HepG2 (cell line): Measurements from ENCODE around the gene CHID1. TPM values are rescaled to one million over a fixed set of nuclear protein-coding genes. Genes with fewer than 3 reads are reported as not detected.

ENCODE experiments used
- ATF1 ChIP-seq: IDR thresholded peaks from 2 replicates; pipeline ENCODE4 v1.6.1; 2016; ENCODE audit warnings: mild to moderate bottlenecking, control low read depth
- CBFB ChIP-seq: sonication (generic); formaldehyde crosslinking; IDR thresholded peaks from 2 replicates; pipeline ENCODE4 v1.4.0; 2020; ENCODE audit warnings: missing genetic modification reagents
- ERF ChIP-seq: IDR thresholded peaks from 2 replicates; pipeline ENCODE4 v1.6.1; 2018; ENCODE audit warnings: missing biosample characterization, missing genetic modification reagents
- JUNB ChIP-seq: sonication (generic); formaldehyde crosslinking; IDR thresholded peaks from 2 replicates; pipeline ENCODE4 v1.8.0; 2022; ENCODE audit warnings: missing genetic modification reagents, mild to moderate bottlenecking, borderline replicate concordance
- KDM6A ChIP-seq: IDR thresholded peaks from 2 replicates; pipeline ENCODE4 v1.6.1; 2016; ENCODE audit warnings: low read depth
- KMT2A ChIP-seq: sonication (generic); formaldehyde crosslinking; IDR thresholded peaks from 2 replicates; pipeline ENCODE4 v1.4.0; 2020; ENCODE audit warnings: missing genetic modification reagents
- NFAT5 ChIP-seq: sonication (generic); formaldehyde crosslinking; IDR thresholded peaks from 2 replicates; pipeline ENCODE4 v1.4.0; 2020; ENCODE audit warnings: missing genetic modification reagents
- PLRG1 ChIP-seq: fragments of 450-650 bp; conservative IDR thresholded peaks from 2 replicates; pipeline ENCODE4 v1.6.1; 2016
- RFX1 ChIP-seq: fragments of 450-650 bp; IDR thresholded peaks from 2 replicates; pipeline ENCODE4 v1.6.1; 2017
- SMAD1 ChIP-seq: sonication (generic); formaldehyde crosslinking; IDR thresholded peaks from 2 replicates; pipeline ENCODE4 v1.4.0; 2020; ENCODE audit warnings: missing genetic modification reagents, low read depth, mild to moderate bottlenecking, borderline replicate concordance
- SRY ChIP-seq: sonication (generic); formaldehyde crosslinking; IDR thresholded peaks from 2 replicates; pipeline ENCODE4 v1.8.0; 2022; ENCODE audit warnings: mild to moderate bottlenecking, missing genetic modification reagents
- TEF ChIP-seq: sonication (generic); formaldehyde crosslinking; IDR thresholded peaks from 2 replicates; pipeline ENCODE4 v1.5.0; 2020; ENCODE audit warnings: missing genetic modification reagents
- TSC22D2 ChIP-seq: sonication (generic); formaldehyde crosslinking; IDR thresholded peaks from 2 replicates; pipeline ENCODE4 v1.5.1; 2020; ENCODE audit warnings: missing genetic modification reagents, mild to moderate bottlenecking, borderline replicate concordance
- ZKSCAN8 ChIP-seq: IDR thresholded peaks from 2 replicates; pipeline ENCODE4 v1.6.1; 2016; ENCODE audit warnings: borderline replicate concordance, missing genetic modification reagents, missing compliant biosample characterization
- ZNF260 ChIP-seq: sonication (generic); formaldehyde crosslinking; IDR thresholded peaks from 2 replicates; pipeline ENCODE4 v1.4.0; 2020; ENCODE audit warnings: missing genetic modification reagents, low read depth, mild to moderate bottlenecking, borderline replicate concordance
- ZNF33B ChIP-seq: sonication (generic); formaldehyde crosslinking; IDR thresholded peaks from 2 replicates; pipeline ENCODE4 v1.5.1; 2020; ENCODE audit warnings: mild to moderate bottlenecking, missing genetic modification reagents
- ZNF510 ChIP-seq: sonication (generic); formaldehyde crosslinking; IDR thresholded peaks from 2 replicates; pipeline ENCODE4 v1.4.0; 2020; ENCODE audit warnings: low read depth, mild to moderate bottlenecking, missing genetic modification reagents
- ZNF570 ChIP-seq: sonication (generic); formaldehyde crosslinking; IDR thresholded peaks from 2 replicates; pipeline ENCODE4 v1.4.0; 2020; ENCODE audit warnings: mild to moderate bottlenecking, missing genetic modification reagents, borderline replicate concordance
- ZNF660 ChIP-seq: sonication (generic); formaldehyde crosslinking; IDR thresholded peaks from 2 replicates; pipeline ENCODE4 v1.5.1; 2020; ENCODE audit warnings: mild to moderate bottlenecking, low read depth, missing genetic modification reagents, borderline replicate concordance
- polyA plus RNA-seq, 8 experiments: library from polyadenylated mRNA; depleted of rRNA in 3 of 8; stranded (reverse) in 7 of 8; unstranded in 1 of 8; fragments of >200 nt; fragmentation: Illumina TruSeq in 4 of 8; extraction: Trizol in 4 of 8; gene quantifications; 2 replicates each; pipeline versions ENCODE4 v1.2.1 to v1.2.3, GENCODE V29; 2011 to 2016; ENCODE audit warnings: low read depth in 4 of 8, missing spikeins in 1 of 8, mixed read lengths in 1 of 8; ENCODE audit not compliant: insufficient read depth in 1 of 8
- total RNA-seq, 5 experiments: library from RNA; depleted of rRNA; stranded (reverse); fragments of >200 nt; fragmentation: Illumina TruSeq; extraction: Trizol; gene quantifications; 2 replicates each; pipeline ENCODE4 v1.2.3, GENCODE V29; 2016; ENCODE audit warnings: low read depth in 1 of 5
- TF ChIP-seq, protein P1 (sequence below): sonication (generic); formaldehyde crosslinking; conservative IDR thresholded peaks from 2 replicates; pipeline ENCODE4 v1.8.0; 2022; ENCODE audit warnings: low read depth, missing genetic modification reagents

Gene CHID1
- total and polyA plus RNA-seq, 2 of the 13 experiments (the other 11 are each of a cell fraction or from before 2014, with no cell fraction given), result 65.1 to 93.6 TPM

DNA sequence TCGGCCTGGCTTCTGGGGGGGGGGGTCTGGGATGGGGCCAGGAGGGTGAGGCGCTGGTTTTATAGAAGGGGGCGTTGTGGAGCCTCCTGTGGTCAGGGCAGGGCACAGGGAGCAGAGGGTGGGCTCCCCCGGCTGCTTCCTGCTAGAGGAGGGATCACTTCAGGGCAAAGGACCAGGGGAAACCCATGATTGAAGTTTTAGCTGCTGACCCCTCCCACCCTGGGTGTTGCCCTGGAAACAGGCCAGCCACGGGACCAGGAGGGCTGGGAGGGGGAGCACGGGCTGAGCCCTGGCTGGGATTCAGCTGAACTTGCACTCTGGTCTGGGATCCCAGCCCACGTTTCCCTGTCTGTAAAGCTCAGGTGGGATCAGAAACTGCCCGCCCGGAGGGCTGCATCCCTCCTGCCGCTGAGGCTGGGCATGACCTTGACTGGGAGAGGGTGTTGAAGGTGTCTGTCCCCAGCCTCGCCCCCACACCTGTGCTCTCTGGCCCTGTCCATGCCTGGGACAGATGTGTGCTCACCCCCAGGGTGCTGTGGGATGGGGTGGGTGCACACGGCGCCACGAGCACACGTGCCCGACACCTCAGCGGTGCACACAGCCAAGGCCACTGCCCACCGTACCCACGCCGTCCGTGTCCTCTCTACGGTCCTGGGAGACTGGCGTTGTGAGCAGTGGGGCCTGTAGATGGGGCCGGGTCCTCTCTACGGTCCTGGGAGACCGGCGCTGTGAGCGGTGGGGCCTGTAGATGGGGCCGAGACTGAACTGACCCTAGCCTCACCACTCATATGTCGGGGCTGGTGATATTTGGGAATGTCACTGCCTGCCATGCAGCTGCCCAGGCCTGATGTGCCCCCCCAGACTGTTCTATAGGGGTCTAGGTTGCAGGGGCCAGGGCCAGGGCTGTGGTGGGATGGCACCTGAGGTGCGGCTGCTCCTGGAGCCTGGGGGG lies 65.6 kb downstream of the CHID1 start (continued):
- TF ChIP-seq NFAT5 (0 out of 2 replicates have a peak, but pooled peaks have one; percentile 10), KDM6A (no peak), RFX1 (peak; percentile 75), CBFB (CRISPR knock-in tag) (no peak), ZNF33B (CRISPR knock-in tag) (no peak), TSC22D2 (CRISPR knock-in tag) (no peak), SMAD1 (CRISPR knock-in tag) (no peak), ZKSCAN8 (CRISPR knock-in tag) (no peak), KMT2A (CRISPR knock-in tag) (no peak), PLRG1 (no peak), ZNF570 (CRISPR knock-in tag) (no peak), ZNF660 (CRISPR knock-in tag) (no peak), ZNF510 (CRISPR knock-in tag) (no peak), ATF1 (no peak), TEF (CRISPR knock-in tag) (no peak), JUNB (CRISPR knock-in tag) (no peak), SRY (CRISPR knock-in tag) (no peak), ZNF260 (CRISPR knock-in tag) (no peak), ERF (CRISPR knock-in tag) (0 out of 2 replicates have a peak, but pooled peaks have one; percentile 35)
- TF ChIP-seq, protein P1, sequence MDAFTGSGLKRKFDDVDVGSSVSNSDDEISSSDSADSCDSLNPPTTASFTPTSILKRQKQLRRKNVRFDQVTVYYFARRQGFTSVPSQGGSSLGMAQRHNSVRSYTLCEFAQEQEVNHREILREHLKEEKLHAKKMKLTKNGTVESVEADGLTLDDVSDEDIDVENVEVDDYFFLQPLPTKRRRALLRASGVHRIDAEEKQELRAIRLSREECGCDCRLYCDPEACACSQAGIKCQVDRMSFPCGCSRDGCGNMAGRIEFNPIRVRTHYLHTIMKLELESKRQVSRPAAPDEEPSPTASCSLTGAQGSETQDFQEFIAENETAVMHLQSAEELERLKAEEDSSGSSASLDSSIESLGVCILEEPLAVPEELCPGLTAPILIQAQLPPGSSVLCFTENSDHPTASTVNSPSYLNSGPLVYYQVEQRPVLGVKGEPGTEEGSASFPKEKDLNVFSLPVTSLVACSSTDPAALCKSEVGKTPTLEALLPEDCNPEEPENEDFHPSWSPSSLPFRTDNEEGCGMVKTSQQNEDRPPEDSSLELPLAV (CRISPR knock-in tag), result no peak
